Testis (tissue), 2 donors: ENCODE measurements around the gene PIP5K1C.

Experiments
- POLR2A ChIP-seq: fragments of 450-650 bp; IDR thresholded peaks from one replicate; pipeline ENCODE4 v1.6.1; 2017; ENCODE audit warnings: antibody characterized with exemption, mild to moderate bottlenecking, moderate library complexity
- TF ChIP-seq, protein P1 (sequence below), 3 experiments: fragments of 450-650 bp in 2 of 3; fragments of 200-600 bp in 1 of 3; sonication (generic) in 1 of 3; IDR thresholded peaks; one replicate each; pipeline ENCODE4 v1.5.1; 2016 to 2019; ENCODE audit warnings: antibody characterized with exemption in 3 of 3, mild to moderate bottlenecking in 2 of 3, moderate library complexity in 1 of 3

DNA sequence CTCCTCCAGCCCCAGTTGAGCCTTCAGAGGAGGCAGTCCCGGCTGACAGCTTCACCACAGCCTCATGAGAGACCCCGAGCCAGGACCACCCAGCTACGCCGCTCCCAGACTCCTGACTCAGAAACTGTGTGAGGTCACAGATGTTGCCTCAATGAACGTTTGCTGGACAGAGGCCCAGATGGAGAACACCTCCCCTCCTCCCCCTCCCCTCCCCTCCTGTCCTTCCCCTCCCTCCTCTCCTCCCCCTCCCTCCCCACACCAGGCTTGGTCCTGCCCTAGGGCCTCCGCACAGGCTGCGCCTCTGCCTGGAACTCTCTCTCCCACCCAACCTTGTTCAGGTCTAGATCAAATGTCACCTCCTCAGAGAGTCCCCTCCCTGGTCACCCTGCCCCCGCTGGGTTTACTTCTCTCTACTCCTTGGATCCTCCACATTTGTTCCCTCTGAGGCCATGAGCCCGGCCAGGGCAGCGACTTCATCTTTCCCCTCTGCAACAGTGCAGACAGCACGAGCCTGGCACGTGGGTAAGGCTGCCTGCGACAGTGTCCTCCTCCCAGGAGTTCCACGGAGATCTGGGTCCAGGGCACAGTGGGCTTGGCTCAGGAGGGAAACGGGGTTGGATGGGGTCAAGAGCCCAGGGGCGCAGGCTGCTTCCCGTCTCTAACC, 17.4 kb downstream of the PIP5K1C start:
- TF ChIP-seq, protein P1, sequence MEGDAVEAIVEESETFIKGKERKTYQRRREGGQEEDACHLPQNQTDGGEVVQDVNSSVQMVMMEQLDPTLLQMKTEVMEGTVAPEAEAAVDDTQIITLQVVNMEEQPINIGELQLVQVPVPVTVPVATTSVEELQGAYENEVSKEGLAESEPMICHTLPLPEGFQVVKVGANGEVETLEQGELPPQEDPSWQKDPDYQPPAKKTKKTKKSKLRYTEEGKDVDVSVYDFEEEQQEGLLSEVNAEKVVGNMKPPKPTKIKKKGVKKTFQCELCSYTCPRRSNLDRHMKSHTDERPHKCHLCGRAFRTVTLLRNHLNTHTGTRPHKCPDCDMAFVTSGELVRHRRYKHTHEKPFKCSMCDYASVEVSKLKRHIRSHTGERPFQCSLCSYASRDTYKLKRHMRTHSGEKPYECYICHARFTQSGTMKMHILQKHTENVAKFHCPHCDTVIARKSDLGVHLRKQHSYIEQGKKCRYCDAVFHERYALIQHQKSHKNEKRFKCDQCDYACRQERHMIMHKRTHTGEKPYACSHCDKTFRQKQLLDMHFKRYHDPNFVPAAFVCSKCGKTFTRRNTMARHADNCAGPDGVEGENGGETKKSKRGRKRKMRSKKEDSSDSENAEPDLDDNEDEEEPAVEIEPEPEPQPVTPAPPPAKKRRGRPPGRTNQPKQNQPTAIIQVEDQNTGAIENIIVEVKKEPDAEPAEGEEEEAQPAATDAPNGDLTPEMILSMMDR (IDR thresholded peaks at IDR 0.05), result no peak
- no peak for TF ChIP-seq POLR2A
